Right ventricle myocardium inferior (tissue), 1 donor: ENCODE data around the gene PRKCE. TPM values are rescaled to one million over a fixed set of nuclear protein-coding genes. Genes with fewer than 3 reads are reported as not detected.

Source experiments
- ATAC-seq: fragments of 200-7000 bp; cut with Tn5 transposase; one replicate; pipeline ENCODE4 v1.9.1; 2020; ENCODE audit warnings: mild to moderate bottlenecking, moderate library complexity
- DNase-seq: peaks from one replicate; pipeline ENCODE4 v3.0.0; 2021; ENCODE audit errors: missing footprints
- intact Hi-C: fragments of 100-400 bp; cut with DNase I; formaldehyde crosslinking; loops from one replicate; pipeline ENCODE4 v1.11.0; 2022
- total RNA-seq: library from RNA; stranded (reverse); fragmentation: NEBNext Ultra II Directional; extraction: Animal tissue kit (Norgen Biotek cat#: 25700); gene quantifications from one replicate; pipeline ENCODE4 v1.2.1, GENCODE V29; 2021
- donor health status: DM: no; HTN: yes; CAD: no; lungs with severe emphysema.

Gene PRKCE
- total RNA-seq, 1 donor from 2014 or later = 17.8 TPM

DNA sequence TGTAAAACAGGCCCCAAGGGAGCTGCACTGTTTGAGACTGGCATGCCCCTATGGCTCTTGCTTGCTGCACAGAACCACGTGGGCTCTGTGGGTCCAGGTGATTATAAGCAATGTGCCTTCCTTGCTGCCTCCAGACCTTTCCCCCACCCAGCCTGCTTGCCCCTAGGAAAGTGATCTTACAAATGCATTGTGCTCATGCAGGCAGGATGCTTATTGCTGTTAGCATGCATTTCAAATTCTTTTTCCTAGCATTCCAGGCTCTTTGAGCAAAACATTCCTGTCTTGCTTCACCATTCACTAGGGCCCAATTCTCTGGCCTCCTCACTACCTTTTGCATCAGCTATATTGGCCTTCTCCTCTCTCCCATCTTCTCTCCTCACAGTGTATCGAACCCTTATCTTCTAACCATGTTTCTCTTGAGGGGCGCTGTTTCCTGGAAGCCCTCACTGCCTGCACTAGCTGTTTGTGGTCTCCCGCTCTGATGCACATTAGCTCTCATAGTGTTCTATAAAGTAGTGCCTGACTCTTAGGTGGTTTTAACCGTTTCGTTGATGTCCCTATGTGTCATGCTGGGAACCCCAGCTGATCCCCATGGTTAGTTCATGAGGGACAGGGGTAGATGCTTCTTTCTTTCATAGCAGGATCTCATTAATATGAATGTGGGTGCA, 492.8 kb downstream of the PRKCE start:
- intact Hi-C loops = no loop called here
- DNase-seq (no peak), ATAC-seq (no peak)

DNA sequence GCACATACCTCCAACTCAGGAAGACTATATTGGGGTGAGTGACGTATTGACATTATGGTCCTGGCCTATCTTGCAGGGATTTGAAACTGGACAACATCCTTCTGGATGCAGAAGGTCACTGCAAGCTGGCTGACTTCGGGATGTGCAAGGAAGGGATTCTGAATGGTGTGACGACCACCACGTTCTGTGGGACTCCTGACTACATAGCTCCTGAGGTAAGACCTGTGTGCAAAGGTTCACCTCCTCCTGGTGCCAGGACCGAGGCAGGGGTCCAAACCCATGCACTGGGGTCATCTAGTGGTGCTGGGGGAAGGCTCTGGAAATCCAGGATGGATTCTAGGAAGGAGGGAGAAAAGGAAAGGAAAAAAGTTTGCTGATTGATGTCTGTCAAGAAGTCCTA, 493.5 kb downstream of the PRKCE start:
- DNase-seq (no peak), ATAC-seq (no peak)
- intact Hi-C loops = no loop called here

DNA sequence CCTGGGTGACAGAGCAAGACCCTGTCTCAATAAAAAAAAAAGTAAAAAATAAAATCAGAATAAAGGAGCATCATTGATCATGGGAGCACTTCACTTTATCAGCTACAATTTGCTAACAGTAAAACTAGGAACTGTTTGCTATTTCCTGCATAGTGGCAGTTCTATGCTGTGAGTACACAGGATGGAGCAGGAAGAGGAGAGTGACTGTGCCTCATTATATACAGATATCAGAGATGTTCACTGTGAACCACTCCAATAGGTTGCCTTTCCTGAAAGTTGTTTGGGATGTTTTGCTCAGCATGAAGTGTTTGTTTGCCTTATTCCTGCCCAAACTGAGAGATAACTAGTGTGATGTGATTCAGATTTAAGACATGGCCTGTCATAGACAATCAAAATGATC, 494.4 kb downstream of the PRKCE start:
- DNase-seq = no peak
- intact Hi-C loops = no loop called here

DNA sequence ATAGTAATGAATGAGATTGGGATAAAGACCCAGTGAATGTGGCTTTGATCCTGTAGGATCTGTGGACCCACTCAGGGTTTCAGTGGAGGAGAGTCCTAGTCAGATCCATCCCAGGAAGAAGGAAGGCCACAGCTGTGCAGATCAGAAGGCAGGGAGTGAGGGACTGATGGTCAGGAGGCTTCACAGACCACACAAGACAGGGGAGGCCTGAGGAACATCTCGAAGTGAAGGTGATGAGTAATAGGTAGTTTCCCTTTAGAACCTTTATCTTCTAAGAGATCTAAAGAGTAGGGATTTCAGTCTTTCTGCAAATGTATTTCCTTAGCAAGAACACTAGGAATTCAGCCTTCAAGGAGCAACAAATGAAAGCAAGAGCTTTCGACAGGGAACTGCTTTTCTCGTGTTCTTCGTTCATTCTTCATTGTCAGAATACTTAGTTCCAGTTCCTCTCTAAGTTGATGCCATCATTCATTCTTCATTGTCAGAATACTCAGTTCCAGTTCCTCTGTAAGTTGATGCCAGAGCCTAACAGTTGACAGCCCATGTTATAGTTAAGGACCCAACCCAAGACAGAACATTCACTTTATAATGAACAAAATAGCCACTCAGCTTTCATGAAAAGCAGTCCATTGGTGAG, 495.5 kb downstream of the PRKCE start:
- ATAC-seq (no peak), DNase-seq (no peak)
- intact Hi-C loops = no loop called here

More for the DNA sequence above, 494.4 kb downstream of the PRKCE start:
- ATAC-seq = no peak

DNA sequence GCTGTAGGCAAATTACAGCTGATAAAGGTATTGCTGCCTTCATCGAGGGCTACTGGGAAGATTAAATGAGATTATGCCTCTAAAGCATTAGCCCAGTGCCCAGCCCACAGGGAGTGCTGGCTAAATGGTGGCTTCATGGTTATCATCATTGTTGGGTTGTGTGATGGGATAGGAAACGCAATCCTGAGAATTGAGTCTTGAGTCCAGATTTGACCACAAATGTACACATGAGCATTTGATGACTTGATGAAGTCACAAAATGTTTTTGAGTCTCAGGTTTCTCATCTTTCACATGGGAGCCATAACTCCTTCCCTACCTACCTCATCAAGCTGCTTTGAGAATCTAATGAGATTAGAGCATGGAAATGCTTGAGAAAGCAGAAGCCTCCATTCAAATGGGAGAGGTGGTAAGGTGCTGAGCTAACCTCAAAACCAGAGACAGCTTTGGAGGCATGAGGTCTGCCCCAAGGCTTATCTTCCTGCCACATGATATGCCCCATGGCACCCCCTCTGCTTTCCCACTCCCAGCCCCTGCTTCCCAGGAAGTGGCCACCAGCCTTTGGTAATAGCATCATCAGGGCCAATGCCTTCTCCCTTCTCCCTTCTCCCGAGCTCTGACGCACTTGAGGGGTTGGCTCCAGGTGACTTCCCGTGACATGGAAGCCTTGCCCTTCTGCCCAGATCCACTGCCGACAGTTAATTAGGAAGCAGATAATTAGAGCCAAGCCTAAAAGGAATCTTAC, 496.3 kb downstream of the PRKCE start:
- intact Hi-C loops = no loop called here
- ATAC-seq (no peak), DNase-seq (no peak)

DNA sequence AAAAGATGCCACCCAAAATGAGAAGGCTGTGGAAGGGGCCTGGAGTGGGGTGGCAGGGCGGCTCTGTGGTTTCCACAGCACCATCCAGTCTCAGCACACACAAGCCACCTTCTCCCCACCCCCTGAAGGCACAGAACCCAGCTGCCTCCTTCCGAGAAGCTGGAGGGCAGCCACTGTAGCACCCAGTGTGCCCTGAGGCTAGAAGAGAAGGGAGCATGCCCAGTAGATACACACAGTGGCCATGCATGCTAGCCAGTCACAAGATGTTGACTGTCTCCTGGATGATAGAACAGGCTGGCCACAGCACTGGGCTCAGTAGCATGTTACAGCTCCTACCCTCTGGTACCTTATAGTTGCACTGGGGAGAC, 496.9 kb downstream of the PRKCE start:
- ATAC-seq (no peak), DNase-seq (no peak)
- intact Hi-C loops = no loop called here

DNA sequence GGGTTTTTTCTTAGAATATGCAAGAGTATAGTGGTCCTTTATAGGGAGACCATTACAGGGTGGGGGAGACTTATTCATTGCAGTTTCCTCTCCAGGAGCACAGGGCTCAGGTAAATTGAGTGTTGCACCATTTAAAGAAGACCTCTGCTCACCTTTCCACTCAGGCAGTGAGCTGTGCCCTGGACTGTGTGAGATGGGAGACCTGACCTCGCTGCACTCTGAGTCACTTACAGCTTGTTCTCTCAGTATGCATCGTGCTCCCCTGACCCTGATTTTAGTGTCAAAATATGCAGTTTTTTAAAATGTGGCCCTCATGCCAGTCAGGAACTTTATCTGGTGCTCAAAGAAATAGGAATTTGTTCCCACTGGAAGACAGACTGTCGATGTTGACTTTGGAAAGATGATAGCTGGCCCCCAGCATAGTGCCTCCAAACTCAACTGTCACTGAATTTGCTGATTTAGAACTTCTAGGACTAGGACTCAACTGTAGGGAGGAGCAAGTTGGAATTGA, 499.0 kb downstream of the PRKCE start:
- DNase-seq (no peak), ATAC-seq (no peak)
- intact Hi-C loops = no loop called here

DNA sequence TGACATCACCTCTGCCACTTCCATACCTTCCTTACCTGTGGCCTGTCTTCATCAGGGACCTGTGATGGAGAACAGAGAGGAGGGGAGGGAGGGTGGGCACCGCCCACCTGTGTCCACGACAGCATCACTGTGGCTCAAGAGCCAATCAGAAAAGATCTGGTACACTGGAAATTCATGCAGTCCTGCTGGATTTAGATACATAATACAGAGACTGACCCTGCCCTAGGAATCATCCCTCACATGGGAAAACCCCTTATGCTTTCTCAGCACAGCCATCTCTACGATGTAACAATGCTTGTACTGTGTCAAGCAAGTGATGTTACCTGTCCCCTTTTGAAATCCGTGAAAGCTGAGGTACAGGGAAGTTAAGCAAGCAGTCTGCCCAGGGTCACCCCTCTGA, 500.1 kb downstream of the PRKCE start:
- no peak for ATAC-seq
- intact Hi-C loops = no loop called here
- DNase-seq = no peak

DNA sequence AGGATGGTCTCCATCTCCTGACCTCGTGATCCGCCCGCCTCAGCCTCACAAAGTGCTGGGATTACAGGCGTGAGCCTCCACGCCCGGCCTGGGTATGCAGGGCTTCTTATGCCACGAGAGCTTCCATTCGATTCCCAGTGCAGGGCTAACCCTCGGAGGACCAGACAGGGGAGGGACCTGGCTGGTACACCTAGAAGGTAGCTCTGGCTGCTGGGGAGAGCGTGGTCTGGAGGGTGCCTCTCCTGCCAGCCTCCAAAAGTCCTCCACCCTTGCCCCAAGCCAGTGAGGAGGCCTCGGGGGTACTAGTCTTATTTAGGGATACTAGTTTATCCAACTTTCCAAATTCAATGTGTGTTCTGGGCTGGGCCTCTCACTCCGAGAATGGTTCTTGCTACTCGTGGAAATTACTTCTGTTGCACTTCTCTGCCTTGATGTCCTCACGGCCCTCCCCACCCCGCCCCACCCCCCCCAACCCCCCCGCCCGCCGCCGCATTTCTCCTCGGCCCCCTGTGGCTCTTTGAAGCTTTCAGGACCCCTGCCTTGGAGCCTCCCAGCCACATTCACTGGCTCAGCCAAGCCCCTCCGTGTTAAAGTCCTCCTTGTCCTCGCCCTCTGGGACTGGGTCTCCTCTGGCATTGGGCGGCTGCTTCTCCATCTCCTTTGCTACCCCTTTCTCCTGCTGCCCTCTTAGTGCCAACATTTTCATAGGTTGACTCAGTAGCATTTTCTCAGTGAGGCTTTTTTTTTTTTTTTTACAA, 502.7 kb downstream of the PRKCE start:
- ATAC-seq (no peak), DNase-seq (no peak)
- intact Hi-C loops = no loop called here

DNA sequence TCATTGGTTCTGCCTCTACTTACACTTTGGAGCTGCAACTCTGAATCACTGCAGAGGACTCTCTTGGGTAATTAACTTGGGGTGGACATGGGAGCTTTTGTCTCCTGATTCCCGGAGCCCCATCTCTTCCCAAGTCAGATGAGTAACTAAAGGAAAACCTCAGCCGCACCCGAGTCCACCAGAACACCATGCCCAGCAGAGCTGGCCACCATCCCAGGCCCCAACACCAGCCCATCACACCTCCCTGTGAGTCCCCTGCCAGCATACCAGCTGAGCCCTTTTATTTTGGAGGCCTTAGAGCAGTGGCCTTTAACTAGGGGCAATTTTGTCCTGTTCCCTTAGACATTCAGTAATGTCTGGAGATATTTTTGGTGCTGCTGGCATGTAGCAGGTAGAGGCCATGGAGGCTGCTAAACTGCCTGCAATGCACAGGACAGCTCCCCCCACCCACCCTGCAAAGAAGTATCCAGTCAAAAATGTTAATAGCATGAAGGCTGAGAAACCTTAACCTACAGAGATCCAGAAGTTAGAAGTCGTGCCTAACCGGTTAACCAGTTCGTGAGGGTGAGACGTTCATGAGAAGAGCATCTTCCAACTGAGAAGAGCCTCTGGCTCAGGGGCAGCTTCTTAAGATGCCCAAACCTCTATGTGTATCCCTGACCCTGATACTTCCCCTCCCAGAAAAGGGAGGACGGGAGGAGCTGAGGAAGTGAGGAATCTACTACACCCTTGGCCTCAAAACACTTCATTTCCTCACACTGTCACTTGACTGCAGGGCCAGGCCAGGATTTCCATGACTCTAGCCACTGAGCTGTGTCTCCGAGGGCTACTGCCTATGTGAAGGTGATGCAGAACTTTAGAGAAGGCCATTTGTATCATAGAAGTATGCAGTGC, 505.8 kb downstream of the PRKCE start:
- peak; percentile 67 for ATAC-seq
- DNase-seq = no peak
- intact Hi-C loops = no loop called here

DNA sequence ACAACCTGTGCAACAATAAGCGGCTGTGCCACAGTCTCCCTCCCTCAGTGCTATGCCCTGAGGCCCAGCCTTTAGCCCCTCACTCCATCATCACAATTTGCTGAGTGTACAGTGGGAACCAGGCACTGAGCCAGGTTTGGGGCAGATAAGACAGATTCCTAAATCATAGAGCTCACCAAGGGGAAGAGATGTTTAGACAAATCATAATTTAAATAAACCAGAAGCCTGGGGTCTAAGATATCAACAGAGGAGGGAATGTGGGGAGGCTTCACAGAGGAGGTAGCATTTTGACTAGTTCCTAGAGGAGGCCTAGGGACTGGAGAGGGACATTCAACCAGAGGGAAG, 506.5 kb downstream of the PRKCE start:
- DNase-seq (no peak), ATAC-seq (no peak)
- intact Hi-C loops = no loop called here

DNA sequence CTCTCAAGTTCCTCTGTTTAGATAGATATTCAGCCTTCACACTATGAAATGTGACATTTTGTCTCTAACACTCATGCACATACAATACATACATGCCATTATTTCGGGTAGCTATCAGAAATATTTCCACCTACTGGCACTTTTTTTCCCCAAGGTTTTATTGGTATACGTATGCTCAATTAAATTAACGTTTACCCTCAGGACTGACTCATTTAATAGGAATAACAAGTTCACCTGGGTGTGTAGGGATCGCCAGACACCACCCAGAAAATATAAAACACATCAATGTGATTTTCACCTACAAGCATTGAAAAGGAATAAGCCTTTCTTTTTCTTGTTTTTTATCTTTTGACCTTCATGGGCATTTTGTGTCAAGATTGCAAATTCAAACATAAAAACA, 507.2 kb downstream of the PRKCE start:
- intact Hi-C loops = no loop called here
- ATAC-seq (no peak), DNase-seq (no peak)

DNA sequence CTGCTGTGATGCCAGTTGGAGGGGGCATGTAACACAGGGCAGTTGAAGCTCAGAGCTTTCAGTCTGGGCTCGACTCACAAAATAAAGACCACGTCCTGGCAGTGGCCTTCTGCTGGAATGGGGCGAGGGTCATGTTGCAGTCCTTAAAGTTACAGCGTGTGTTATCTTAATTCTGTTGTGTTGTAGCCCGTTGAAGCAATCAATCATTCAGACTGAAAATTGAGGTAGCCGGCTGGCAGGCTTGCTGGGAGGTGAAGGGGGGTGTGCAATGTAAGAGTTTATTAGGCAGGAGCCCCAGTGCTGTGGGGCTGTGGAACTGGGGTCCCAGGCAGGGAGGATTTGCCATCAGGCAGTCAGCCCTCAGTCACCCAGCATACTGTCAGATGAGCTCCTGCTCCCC, 508.9 kb downstream of the PRKCE start:
- DNase-seq (no peak), ATAC-seq (no peak)
- intact Hi-C loops = no loop called here

DNA sequence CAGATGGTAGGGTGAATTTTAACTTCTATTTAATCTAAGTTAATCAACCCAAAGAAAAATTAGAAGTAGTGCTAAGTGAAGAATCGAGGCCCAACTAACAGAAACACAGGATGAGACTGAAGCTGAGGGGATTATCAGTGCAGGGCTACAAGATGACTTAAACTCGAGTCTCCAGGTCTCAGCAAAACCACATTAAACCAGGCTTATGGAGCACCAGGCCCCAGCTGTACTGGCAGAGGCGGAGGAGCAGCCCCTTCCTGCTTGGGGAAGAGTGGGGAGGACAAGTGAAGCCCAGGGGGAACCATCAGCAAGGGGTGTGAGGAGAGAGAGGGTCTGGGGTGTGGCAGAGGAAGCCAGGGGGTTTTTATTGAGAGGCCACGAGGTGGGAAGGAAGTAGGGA, 509.8 kb downstream of the PRKCE start:
- DNase-seq (no peak), ATAC-seq (no peak)
- intact Hi-C loops = no loop called here

DNA sequence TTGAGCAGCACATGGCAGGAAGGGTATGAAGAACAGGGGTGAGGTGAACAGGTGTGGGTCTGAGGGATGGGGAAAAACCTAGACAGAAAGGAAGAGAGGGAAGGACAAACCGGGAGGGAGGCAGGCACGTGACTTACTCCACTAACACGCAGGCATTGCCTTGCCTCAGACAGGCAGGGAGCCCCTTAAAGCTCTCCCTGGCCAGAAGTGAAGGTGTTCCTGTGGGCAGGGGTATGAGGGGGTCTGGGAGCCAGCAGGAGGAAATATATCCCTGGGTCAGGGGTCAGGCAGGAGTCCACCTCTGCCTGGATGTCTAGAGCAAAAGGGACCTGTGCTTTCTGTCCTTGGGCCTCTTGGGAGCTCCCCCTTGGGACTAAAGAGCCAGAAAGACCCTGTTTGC, 510.4 kb downstream of the PRKCE start:
- intact Hi-C loops = no loop called here
- DNase-seq (no peak), ATAC-seq (no peak)

DNA sequence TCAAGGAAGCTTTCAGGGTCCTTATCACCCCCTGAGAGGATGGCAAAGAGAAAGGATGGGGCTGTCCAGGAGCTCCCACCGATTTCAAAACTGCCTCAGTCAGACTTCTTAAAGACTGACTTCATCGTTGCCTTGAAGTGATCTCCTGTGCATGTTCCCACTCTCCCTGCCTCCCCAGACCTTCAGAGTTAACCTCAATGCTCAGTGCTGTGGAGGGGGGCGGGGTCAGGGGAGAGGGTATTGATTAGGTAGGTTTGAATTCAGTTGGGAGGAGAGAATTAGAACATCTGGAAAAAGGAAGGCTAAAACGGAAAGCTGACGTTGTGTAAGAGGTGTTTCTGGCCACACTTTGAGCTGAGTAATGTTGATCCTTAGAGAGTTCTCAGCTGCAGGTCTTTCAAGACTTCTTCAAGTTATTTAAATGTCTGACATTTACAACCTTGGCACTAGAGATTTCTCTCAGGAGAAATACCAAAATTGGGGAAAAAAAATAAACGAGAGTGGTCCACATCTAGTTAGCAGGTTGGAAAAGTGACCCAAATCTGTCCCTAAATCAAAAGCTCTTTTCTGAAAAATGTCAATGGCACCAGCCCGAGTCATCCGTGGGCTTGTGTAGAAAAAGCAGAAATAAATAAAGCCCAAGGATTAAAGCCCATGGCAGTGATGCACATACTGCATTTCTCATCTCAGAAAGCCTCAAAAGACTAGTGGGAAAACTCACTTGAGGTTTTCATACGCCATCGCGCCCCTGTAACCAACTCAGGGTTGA, 511.0 kb downstream of the PRKCE start:
- no peak for ATAC-seq
- no peak for DNase-seq
- intact Hi-C loops = no loop called here

DNA sequence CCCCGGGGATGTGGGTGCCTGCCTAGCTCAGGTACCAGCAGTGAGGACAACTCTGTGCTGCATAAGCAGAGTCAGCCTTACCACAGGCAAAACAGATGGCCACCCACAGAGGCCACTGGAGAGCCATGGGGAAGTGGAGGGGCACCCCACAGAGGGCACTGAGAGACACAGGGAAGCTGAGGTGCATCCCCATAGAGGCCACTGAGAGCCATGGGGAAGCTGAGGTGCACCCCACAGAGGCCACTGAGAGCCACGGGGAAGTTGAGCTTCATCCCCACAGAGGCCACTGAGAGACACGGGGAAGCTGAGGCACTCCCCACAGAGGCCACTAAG, 511.6 kb downstream of the PRKCE start:
- ATAC-seq = no peak
- intact Hi-C loops = no loop called here
- DNase-seq = no peak
